ENCODE results near the gene SLC2A1. TPM values are rescaled to one million over a fixed set of nuclear protein-coding genes. Genes with fewer than 3 reads are reported as not detected.

SLC2A1 gene
- total RNA-seq, 1 donor from 2014 or later: 135 TPM

GRCh38 chr1:42937141-42937696 is 21.4 kb downstream of the SLC2A1 start:
- DNase-seq: no peak

GRCh38 chr1:42936309-42937078 is 22.2 kb downstream of the SLC2A1 start:
- DNase-seq: no peak
- intact Hi-C loops (cut with micrococcal nuclease): loop anchor here (10.0 kb wide), 1 partner anchor 428 kb away; the partner anchor contains the start of gene ELOVL1
- Mint-ChIP-seq H3K4me3 (peak overlapping the region; percentile 62), H3K27me3 (no peaks in the 10 kb centered on the region), H3K27ac (peak overlapping the region; percentile 89), H3K9me3 (no peaks in the 10 kb centered on the region), H3K36me3 (ENCODE audit: low read depth) (peaks cover 70% of the 10 kb centered on the region), H3K4me1 (peaks cover 88% of the 10 kb centered on the region)

More at GRCh38 chr1:42937141-42937696, 21.4 kb downstream of the SLC2A1 start:
- Mint-ChIP-seq H3K4me3 (peak overlapping the region; percentile 62), H3K27me3 (no peaks in the 10 kb centered on the region), H3K9me3 (no peaks in the 10 kb centered on the region), H3K36me3 (ENCODE audit: low read depth) (peaks cover 76% of the 10 kb centered on the region), H3K4me1 (peaks cover 87% of the 10 kb centered on the region), H3K27ac (peak overlapping the region; percentile 89)
- intact Hi-C loops (cut with micrococcal nuclease): loop anchor here (10.0 kb wide), 1 partner anchor 428 kb away; the partner anchor contains the start of gene ELOVL1

GRCh38 chr1:42935971-42936308 is 22.7 kb downstream of the SLC2A1 start:
- Mint-ChIP-seq H3K9me3 (no peaks in the 10 kb centered on the region), H3K27ac (no peak overlapping the region), H3K36me3 (ENCODE audit: low read depth) (peaks cover 69% of the 10 kb centered on the region), H3K4me3 (no peak overlapping the region), H3K4me1 (peaks cover 88% of the 10 kb centered on the region), H3K27me3 (no peaks in the 10 kb centered on the region)
- DNase-seq: no peak
- intact Hi-C loops (cut with micrococcal nuclease): loop anchor here (10.0 kb wide), 1 partner anchor 429 kb away; the partner anchor contains the start of gene ELOVL1

GRCh38 chr1:42935313-42935895 is 23.3 kb downstream of the SLC2A1 start:
- Mint-ChIP-seq H3K4me3 (peak overlapping the region; percentile 30), H3K9me3 (no peaks in the 10 kb centered on the region), H3K27ac (peak overlapping the region; percentile 91), H3K4me1 (peaks cover 86% of the 10 kb centered on the region), H3K27me3 (no peaks in the 10 kb centered on the region), H3K36me3 (ENCODE audit: low read depth) (peaks cover 69% of the 10 kb centered on the region)
- intact Hi-C loops (cut with micrococcal nuclease): loop anchor here (10.0 kb wide), 1 partner anchor 429 kb away; the partner anchor contains the start of gene ELOVL1
- DNase-seq: no peak

GRCh38 chr1:42934541-42935312 is 23.9 kb downstream of the SLC2A1 start:
- Mint-ChIP-seq H3K4me1 (peaks cover 88% of the 10 kb centered on the region), H3K27me3 (no peaks in the 10 kb centered on the region), H3K36me3 (ENCODE audit: low read depth) (peaks cover 70% of the 10 kb centered on the region), H3K4me3 (peak overlapping the region; percentile 56), H3K9me3 (no peaks in the 10 kb centered on the region), H3K27ac (peak overlapping the region; percentile 91)
- DNase-seq: no peak
- intact Hi-C loops (cut with micrococcal nuclease): loop anchor here (10.0 kb wide), 1 partner anchor 430 kb away; the partner anchor contains the start of gene ELOVL1

- Mint-ChIP-seq H3K9me3 (no peaks in the 10 kb centered on the region), H3K4me1 (peaks cover 85% of the 10 kb centered on the region), H3K27ac (peak overlapping the region; percentile 91), H3K36me3 (ENCODE audit: low read depth) (peaks cover 73% of the 10 kb centered on the region), H3K4me3 (peak overlapping the region; percentile 56), H3K27me3 (no peaks in the 10 kb centered on the region)
- intact Hi-C loops (cut with micrococcal nuclease): loop anchor here (10.0 kb wide), 1 partner anchor 431 kb away; the partner anchor contains the start of gene ELOVL1
- DNase-seq: peak; percentile 63
Observed at GRCh38 chr1:42933610-42934491, 24.8 kb downstream of the SLC2A1 start.

GRCh38 chr1:42933060-42933586 is 25.5 kb downstream of the SLC2A1 start:
- peak overlapping the region; percentile 79 for H3K4me3 Mint-ChIP-seq
- peaks cover 82% of the 10 kb centered on the region for H3K4me1 Mint-ChIP-seq
- DNase-seq: peak; percentile 62
- H3K36me3 Mint-ChIP-seq (ENCODE audit: low read depth): peaks cover 72% of the 10 kb centered on the region
- intact Hi-C loops (cut with micrococcal nuclease): loop anchor here (10.0 kb wide), 1 partner anchor 432 kb away; the partner anchor contains the start of gene ELOVL1
- peak overlapping the region; percentile 91 for H3K27ac Mint-ChIP-seq
- H3K9me3 Mint-ChIP-seq: no peaks in the 10 kb centered on the region
- H3K27me3 Mint-ChIP-seq: no peaks in the 10 kb centered on the region

- no peak for DNase-seq
- Mint-ChIP-seq H3K9me3 (no peaks in the 10 kb centered on the region), H3K4me3 (peak overlapping the region; percentile 79), H3K4me1 (peaks cover 81% of the 10 kb centered on the region), H3K27ac (peak overlapping the region; percentile 91), H3K36me3 (ENCODE audit: low read depth) (peaks cover 69% of the 10 kb centered on the region), H3K27me3 (no peaks in the 10 kb centered on the region)
- intact Hi-C loops (cut with micrococcal nuclease): loop anchor here (1.0 to 10.0 kb wide), 3 partner anchors 8 to 432 kb away; partner anchors contain the start of genes ELOVL1 and SLC2A1
Observed at GRCh38 chr1:42932442-42932941, 26.2 kb downstream of the SLC2A1 start.

GRCh38 chr1:42931911-42932422 is 26.7 kb downstream of the SLC2A1 start:
- H3K27me3 Mint-ChIP-seq: no peaks in the 10 kb centered on the region
- peaks cover 69% of the 10 kb centered on the region for H3K36me3 Mint-ChIP-seq (ENCODE audit: low read depth)
- DNase-seq: peak; percentile 93
- peak overlapping the region; percentile 79 for H3K4me3 Mint-ChIP-seq
- peaks cover 77% of the 10 kb centered on the region for H3K4me1 Mint-ChIP-seq
- intact Hi-C loops (cut with micrococcal nuclease): loop anchor here (1.0 to 10.0 kb wide), 3 partner anchors 8 to 433 kb away; partner anchors contain the start of genes ELOVL1 and SLC2A1
- no peaks in the 10 kb centered on the region for H3K9me3 Mint-ChIP-seq
- peak overlapping the region; percentile 91 for H3K27ac Mint-ChIP-seq

GRCh38 chr1:42931108-42931539 is 27.5 kb downstream of the SLC2A1 start:
- Mint-ChIP-seq H3K4me1 (peaks cover 72% of the 10 kb centered on the region), H3K36me3 (ENCODE audit: low read depth) (peaks cover 70% of the 10 kb centered on the region), H3K9me3 (no peaks in the 10 kb centered on the region), H3K4me3 (peak overlapping the region; percentile 79), H3K27me3 (no peaks in the 10 kb centered on the region), H3K27ac (peak overlapping the region; percentile 91)
- DNase-seq: peak; percentile 87
- intact Hi-C loops (cut with micrococcal nuclease): loop anchor here (10.0 kb wide), 1 partner anchor 434 kb away; the partner anchor contains the start of gene ELOVL1

- H3K9me3 Mint-ChIP-seq: no peaks in the 10 kb centered on the region
- H3K36me3 Mint-ChIP-seq (ENCODE audit: low read depth): peaks cover 73% of the 10 kb centered on the region
- peak; percentile 55 for DNase-seq
- peak overlapping the region; percentile 79 for H3K4me3 Mint-ChIP-seq
- H3K27ac Mint-ChIP-seq: peak overlapping the region; percentile 91
- intact Hi-C loops (cut with micrococcal nuclease): loop anchor here (10.0 kb wide), 1 partner anchor 434 kb away; the partner anchor contains the start of gene ELOVL1
- H3K4me1 Mint-ChIP-seq: peaks cover 73% of the 10 kb centered on the region
- no peaks in the 10 kb centered on the region for H3K27me3 Mint-ChIP-seq
Observed at GRCh38 chr1:42930178-42931107, 28.2 kb downstream of the SLC2A1 start.
